Fibroblast of mammary gland (primary cell): ENCODE data around the gene WDR20.

Experiments
- DNase-seq: peaks from one replicate; pipeline ENCODE4 v3.0.0-alpha.2; 2010; ENCODE audit warnings: low read depth
- H3K4me3 ChIP-seq: 2 replicates; pipeline ENCODE4 v1.5.1; 2011; ENCODE audit warnings: low read depth, mild to moderate bottlenecking, low read length, moderate library complexity; ENCODE audit not compliant: control insufficient read depth
- TF ChIP-seq, protein P1 (sequence below): conservative IDR thresholded peaks from 2 replicates; pipeline ENCODE4 v1.5.1; 2011; ENCODE audit warnings: low read depth, low read length, inconsistent platforms; ENCODE audit not compliant: control insufficient read depth, insufficient read depth

Gene WDR20

DNA sequence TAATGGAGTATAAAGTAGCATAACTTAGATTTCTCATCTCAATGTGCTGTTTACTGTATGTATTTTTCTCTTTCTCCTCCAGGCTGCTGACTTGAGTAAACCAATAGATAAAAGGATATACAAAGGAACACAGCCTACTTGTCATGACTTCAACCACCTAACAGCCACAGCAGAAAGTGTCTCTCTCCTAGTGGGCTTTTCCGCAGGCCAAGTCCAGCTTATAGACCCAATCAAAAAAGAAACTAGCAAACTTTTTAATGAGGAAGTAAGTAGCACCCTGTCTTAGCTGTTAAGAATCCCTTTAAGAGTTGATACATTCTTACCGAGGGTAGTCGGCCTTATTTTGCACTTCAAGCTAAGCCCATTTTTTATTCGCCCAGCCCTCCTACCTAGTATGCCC lies 55.2 kb downstream of the WDR20 start:
- no peak overlapping the region for H3K4me3 ChIP-seq
- DNase-seq: no peak
- TF ChIP-seq, protein P1, sequence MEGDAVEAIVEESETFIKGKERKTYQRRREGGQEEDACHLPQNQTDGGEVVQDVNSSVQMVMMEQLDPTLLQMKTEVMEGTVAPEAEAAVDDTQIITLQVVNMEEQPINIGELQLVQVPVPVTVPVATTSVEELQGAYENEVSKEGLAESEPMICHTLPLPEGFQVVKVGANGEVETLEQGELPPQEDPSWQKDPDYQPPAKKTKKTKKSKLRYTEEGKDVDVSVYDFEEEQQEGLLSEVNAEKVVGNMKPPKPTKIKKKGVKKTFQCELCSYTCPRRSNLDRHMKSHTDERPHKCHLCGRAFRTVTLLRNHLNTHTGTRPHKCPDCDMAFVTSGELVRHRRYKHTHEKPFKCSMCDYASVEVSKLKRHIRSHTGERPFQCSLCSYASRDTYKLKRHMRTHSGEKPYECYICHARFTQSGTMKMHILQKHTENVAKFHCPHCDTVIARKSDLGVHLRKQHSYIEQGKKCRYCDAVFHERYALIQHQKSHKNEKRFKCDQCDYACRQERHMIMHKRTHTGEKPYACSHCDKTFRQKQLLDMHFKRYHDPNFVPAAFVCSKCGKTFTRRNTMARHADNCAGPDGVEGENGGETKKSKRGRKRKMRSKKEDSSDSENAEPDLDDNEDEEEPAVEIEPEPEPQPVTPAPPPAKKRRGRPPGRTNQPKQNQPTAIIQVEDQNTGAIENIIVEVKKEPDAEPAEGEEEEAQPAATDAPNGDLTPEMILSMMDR: no peak

GRCh38 chr14:102195446-102195845 lies 55.7 kb downstream of the WDR20 start:
- TF ChIP-seq, protein P1: no peak
- DNase-seq: no peak
- no peak overlapping the region for H3K4me3 ChIP-seq

DNA sequence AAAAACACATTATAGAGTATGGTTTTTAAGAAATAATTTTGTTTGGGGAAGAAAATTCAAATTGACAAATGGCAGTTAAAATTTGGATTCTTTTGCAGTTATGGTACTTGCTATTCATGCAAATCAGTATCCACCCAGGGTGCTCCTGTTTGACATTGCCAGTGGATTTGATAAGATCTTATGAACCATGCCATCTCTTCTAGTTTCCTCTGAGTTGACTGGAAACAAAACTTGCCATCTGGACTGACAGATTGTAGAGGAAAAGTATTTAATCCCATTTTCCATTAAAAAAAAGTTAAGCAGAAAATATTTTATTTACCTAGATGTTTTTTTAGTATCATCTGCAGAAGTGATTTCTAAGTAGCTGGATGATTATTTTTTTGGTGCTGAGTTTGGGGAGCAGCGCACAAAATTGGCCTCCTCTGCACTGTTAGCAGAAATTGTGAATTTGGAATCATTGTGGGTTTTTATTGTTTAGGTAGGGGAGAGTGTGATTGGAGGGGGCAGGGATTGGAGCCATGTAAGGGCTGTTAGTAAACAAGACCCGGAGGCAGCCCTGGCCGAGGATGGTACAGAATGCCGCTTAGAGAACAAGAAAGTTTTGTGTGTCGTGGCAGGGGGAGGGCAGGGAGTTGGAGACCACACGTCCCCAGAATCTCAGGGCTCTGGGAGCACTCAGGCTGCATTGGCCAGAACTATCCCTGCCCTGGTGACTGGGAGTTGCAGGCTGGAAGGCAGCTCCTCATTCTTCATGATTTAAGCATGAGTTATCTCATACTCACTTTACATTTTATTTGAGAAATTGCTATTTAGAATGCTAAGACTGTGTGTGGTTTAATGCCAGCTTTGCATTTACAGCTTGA lies 56.6 kb downstream of the WDR20 start:
- TF ChIP-seq, protein P1: no peak
- no peak overlapping the region for H3K4me3 ChIP-seq
- no peak for DNase-seq

GRCh38 chr14:102196902-102197230 lies 57.2 kb downstream of the WDR20 start:
- no peak for DNase-seq
- H3K4me3 ChIP-seq: no peak overlapping the region
- TF ChIP-seq, protein P1: no peak

DNA sequence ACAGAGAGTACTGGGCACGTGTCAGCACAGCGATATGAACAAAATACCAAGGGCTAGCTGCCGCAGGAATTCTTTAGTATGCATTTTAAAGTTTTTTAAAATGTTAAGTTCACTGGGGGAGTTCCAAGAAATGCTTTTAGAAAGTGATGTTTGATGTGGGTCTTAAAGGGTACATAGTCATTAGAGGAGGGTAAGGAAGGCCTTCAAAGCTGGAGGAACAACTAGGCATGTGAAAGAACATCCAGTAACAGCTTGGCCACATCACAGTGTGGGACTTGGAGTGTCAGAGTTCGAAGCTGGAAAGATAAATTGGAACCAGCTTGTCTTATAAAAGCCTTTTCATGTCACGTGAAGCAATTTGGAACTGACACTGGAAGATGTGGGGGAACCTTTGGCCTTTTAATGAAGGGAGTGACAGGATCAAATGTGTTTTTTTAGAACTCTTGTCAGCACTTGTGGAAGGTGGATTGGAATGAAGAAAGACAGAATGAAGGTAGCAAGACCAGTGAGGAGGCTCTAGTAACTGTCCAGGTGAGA lies 57.7 kb downstream of the WDR20 start:
- TF ChIP-seq, protein P1: no peak
- no peak overlapping the region for H3K4me3 ChIP-seq
- DNase-seq: no peak

DNA sequence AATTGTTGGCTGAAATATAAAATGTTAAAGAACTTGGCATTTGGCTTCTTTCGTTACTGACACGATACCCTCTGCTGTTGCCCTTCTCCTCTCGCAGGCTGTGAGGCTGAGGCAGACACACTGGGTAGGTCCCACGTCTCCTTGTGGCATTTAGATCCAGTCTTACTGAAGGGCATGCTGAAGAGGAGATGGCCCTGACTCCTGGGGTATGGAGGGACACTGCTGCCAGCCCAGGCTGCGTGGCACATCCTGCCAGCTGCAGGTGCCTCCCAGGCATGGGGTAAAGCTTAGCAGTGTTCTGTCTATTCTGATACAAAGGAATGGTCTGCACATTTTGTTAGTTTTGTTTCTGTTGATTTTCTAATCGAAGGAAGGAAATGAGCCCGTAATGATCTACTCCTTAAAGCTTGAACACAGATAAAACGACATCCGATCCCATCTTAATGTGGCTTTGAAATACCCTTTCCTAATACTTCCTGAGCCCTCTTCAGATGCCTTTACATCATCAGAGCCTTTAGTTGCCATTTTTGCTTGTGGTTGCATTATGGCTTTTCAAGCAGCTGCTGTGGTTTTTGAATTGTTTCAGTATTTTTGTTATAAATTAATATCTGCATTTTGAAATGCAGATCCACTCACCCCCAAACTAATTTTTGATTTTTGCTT lies 61.1 kb downstream of the WDR20 start:
- TF ChIP-seq, protein P1: no peak
- H3K4me3 ChIP-seq: no peak overlapping the region
- DNase-seq: no peak
